Activated T-cell treated with anti-CD3 and anti-CD28 coated beads for 48 hours (primary cell): ENCODE data around the gene KASH5.
"Not testable (repeated sequence)": the region's sequence is repeated elsewhere in the genome, so short reads cannot be mapped to it uniquely, and the experiment has no call there.

Source experiments
- DNase-seq: peaks from one replicate; pipeline ENCODE4 v3.0.0-alpha.2; 2020; ENCODE audit warnings: low read depth

KASH5 gene

DNA sequence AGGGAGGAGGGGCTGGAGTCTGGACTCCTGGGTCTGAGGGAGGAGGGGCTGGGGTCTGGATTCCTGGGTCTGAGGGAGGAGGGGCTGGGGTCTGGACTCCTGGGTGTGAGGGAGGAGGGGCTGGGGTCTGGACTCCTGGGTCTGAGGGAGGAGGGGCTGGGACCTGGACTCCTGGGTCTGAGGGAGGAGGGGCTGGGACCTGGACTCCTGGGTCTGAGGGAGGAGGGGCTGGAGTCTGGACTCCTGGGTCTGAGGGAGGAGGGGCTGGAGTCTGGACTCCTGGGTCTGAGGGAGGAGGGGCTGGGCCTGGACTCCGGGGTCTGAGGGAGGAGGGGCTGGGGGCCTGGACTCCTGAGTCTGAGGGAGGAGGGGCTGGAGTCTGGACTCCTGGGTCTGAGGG lies 73.1 kb downstream of the KASH5 start:
- DNase-seq: not testable (repeated sequence)

DNA sequence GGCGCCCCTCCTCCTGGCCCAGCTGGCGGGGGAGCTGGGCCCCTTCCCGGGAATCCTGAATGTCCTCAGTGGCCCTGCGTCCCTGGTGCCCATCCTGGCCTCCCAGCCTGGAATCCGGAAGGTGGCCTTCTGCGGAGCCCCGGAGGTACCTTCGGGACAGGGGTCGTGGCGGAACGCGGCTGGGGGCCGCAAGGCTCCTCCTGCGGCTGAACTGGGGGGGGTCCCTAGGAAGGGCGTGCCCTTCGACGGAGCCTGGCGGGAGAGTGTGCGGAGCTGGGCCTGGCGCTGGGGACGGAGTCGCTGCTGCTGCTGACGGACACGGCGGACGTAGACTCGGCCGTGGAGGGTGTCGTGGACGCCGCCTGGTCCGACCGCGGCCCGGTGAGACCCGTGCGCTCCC lies 73.6 kb downstream of the KASH5 start:
- no peak for DNase-seq

DNA sequence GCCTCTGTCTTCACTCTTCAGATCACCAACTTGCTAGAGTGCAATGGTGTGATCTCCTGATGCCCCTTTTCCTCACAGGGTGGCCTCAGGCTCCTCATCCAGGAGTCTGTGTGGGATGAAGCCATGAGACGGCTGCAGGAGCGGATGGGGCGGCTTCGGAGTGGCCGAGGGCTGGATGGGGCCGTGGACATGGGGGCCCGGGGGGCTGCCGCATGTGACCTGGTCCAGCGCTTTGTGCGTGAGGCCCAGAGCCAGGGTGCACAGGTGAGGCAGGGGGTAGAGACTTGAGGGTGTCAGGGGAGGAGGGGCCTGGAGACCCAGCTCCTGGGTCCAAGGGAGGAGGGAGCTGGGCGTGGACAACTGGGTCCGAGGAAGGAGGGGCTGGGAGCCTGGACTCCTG lies 74.4 kb downstream of the KASH5 start:
- no peak for DNase-seq

DNA sequence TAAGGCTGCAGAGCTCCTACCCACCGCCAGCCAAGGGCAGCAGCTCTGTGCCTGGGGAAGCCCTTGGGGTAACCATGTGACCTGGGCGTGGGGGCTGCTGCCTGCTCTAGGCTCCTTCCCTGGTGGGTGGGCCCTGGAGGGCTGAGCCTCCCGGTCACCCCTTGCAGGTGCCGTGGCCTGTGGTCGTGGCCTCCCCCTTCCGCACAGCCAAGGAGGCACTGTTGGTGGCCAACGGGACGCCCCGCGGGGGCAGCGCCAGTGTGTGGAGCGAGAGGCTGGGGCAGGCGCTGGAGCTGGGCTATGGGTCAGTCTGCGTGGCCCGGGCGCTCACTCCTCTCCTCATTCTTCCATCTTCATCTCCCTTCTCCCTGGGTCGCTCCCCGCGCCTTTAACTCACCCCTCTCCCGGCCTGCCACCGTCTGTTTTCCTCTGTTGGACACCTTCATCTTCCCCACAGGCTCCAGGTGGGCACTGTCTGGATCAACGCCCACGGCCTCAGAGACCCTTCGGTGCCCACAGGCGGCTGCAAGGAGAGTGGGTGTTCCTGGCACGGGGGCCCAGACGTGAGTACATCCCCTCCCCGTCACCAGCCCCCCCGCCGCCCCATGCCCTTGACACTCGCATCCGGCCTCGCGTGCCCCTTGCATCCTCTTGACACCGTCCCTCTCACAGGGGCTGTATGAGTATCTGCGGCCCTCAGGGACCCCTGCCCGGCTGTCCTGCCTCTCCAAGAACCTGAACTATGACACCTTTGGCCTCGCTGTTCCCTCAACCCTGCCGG lies 76.1 kb downstream of the KASH5 start:
- no peak for DNase-seq

DNA sequence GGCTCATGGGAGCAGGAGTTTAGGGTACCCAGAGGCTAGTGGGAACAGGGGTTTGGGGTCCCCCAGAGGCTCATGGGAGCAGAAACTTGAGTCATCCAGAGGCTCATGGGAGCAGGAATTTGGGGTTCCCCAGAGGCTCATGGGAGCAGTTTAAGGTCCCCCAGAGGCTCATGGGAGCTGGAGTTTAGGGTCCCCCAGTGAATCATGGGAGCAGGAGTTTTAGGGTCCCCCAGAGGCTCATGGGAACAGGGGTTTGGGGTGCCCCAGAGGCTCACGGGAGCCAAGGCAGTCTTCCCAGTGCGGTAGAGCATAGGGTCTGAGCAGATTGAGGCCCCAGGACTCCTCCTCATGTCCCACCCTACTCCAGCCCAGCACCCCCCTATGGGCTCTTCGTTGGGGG lies 77.3 kb downstream of the KASH5 start:
- DNase-seq: no peak
